ENCODE data around the gene LHFPL3. TPM values are rescaled to one million over a fixed set of nuclear protein-coding genes. Genes with fewer than 3 reads are reported as not detected.

LHFPL3 gene
- total and polyA plus RNA-seq, 2 of the 13 experiments (the other 11 are each of a cell fraction or from before 2014, with no cell fraction given) = not detected

DNA sequence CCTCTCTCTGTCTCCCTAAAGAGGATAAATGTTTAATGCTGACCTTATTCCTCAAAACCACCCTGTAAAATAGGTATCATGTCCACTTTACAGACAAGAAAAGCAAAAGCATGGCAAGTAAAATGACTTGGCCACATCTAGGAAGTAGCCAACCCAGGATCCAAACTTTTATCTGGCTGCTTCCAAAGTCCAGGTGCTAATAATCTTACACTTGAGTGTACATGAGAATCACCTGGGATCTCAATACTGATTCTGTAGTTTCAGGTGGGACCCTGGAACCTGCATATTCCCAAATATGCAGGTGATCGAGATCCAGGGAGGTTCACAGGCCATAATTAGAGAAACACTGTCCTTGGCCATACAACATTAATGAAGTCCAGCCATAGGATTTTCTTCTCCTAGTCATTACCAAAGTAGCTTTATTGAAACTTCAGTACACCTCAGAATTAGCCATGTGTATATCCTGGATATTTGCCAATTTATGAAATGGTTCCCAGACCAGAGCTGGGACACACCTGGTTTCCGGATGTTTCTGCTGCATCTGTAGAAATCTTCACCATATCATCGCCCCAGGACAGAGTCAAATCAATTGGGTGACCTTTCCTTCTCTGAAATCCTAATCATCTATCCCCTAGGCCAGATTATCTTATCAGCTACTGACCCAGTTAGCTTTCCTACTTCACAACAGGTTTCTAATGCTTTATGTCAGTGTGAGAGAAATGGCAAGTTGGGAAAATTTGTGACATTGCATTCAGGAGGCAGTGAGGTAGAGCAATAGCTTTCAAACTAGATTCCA, 566.5 kb downstream of the LHFPL3 start:
- in situ Hi-C loops (cut with HindIII; ENCODE audit: extremely low pct_ligation_motif_present, low pct_unique_long_range_greater_than_20kb) (no loop called here), intact Hi-C loops (cut with micrococcal nuclease; ENCODE audit: unreplicated experiment) (no loop called here)
- Histone ChIP-seq H3K4me2 (ENCODE audit: low read depth, low read length) (no peak overlapping the region), H3K9ac (ENCODE audit: insufficient read depth, low read depth, low read length) (no peak overlapping the region), H3K4me3 (replicated peaks in 1 of 3; ENCODE audit: insufficient read depth in 1 of 3, low read depth in 2 of 3, low read length in 3 of 3) (no peak overlapping the region), H3K27ac (ENCODE audit: extremely low read length, insufficient read depth, low read length) (no peak overlapping the region), H3K4me1 (ENCODE audit: insufficient read depth, low read length) (peaks cover 2% of the 10 kb centered on the region), H3K79me2 (ENCODE audit: insufficient read depth, low read length) (no peaks in the 10 kb centered on the region), H2AFZ (ENCODE audit: low read length) (no peak overlapping the region), H3K9me3 (ENCODE audit: low read length) (no peaks in the 10 kb centered on the region), H3K36me3 (replicated peaks in 1 of 2; ENCODE audit: control insufficient read depth in 1 of 2, insufficient read depth in 2 of 2, low read length in 2 of 2) (no peaks in the 10 kb centered on the region), H3K27me3 (ENCODE audit: control insufficient read depth in 1 of 2, insufficient read depth in 2 of 2, low read length in 2 of 2) (no peaks in the 10 kb centered on the region), H4K20me1 (ENCODE audit: insufficient read depth, low read length) (no peaks in the 10 kb centered on the region)
- WGBS (ENCODE audit: low lambda C conversion rate) = 24% methylated on average over 3 of the region's 3 CpGs
- FAIRE-seq = no peak
- ATAC-seq = no peak
- CTCF ChIA-PET (ENCODE audit: low intra/inter-chr PET ratio, low total read pairs) = no interaction called here
- DNase-seq (ENCODE audit: low spot score) = no peak
- BruUV-seq (replicated peaks) = no TSS peak
- POLR2A ChIA-PET = no interaction called here
- no peak for TF ChIP-seq HDAC6 (IDR thresholded peaks at IDR 0.05; ENCODE audit: low read depth, low read length)
- TF ChIP-seq, protein P1, sequence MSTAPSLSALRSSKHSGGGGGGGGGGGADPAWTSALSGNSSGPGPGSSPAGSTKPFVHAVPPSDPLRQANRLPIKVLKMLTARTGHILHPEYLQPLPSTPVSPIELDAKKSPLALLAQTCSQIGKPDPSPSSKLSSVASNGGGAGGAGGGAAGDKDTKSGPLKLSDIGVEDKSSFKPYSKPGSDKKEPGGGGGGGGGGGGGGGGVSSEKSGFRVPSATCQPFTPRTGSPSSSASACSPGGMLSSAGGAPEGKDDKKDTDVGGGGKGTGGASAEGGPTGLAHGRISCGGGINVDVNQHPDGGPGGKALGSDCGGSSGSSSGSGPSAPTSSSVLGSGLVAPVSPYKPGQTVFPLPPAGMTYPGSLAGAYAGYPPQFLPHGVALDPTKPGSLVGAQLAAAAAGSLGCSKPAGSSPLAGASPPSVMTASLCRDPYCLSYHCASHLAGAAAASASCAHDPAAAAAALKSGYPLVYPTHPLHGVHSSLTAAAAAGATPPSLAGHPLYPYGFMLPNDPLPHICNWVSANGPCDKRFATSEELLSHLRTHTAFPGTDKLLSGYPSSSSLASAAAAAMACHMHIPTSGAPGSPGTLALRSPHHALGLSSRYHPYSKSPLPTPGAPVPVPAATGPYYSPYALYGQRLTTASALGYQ (CRISPR knock-in tag; IDR thresholded peaks at IDR 0.05) = no peak
- no peak for TF ChIP-seq ZNF484 (CRISPR knock-in tag; IDR thresholded peaks at IDR 0.05; ENCODE audit: borderline replicate concordance, low read depth)
- TF ChIP-seq, protein P2, sequence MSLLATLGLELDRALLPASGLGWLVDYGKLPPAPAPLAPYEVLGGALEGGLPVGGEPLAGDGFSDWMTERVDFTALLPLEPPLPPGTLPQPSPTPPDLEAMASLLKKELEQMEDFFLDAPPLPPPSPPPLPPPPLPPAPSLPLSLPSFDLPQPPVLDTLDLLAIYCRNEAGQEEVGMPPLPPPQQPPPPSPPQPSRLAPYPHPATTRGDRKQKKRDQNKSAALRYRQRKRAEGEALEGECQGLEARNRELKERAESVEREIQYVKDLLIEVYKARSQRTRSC (CRISPR knock-in tag; IDR thresholded peaks at IDR 0.05; ENCODE audit: low read depth) = no peak
- TF ChIP-seq, protein P3, sequence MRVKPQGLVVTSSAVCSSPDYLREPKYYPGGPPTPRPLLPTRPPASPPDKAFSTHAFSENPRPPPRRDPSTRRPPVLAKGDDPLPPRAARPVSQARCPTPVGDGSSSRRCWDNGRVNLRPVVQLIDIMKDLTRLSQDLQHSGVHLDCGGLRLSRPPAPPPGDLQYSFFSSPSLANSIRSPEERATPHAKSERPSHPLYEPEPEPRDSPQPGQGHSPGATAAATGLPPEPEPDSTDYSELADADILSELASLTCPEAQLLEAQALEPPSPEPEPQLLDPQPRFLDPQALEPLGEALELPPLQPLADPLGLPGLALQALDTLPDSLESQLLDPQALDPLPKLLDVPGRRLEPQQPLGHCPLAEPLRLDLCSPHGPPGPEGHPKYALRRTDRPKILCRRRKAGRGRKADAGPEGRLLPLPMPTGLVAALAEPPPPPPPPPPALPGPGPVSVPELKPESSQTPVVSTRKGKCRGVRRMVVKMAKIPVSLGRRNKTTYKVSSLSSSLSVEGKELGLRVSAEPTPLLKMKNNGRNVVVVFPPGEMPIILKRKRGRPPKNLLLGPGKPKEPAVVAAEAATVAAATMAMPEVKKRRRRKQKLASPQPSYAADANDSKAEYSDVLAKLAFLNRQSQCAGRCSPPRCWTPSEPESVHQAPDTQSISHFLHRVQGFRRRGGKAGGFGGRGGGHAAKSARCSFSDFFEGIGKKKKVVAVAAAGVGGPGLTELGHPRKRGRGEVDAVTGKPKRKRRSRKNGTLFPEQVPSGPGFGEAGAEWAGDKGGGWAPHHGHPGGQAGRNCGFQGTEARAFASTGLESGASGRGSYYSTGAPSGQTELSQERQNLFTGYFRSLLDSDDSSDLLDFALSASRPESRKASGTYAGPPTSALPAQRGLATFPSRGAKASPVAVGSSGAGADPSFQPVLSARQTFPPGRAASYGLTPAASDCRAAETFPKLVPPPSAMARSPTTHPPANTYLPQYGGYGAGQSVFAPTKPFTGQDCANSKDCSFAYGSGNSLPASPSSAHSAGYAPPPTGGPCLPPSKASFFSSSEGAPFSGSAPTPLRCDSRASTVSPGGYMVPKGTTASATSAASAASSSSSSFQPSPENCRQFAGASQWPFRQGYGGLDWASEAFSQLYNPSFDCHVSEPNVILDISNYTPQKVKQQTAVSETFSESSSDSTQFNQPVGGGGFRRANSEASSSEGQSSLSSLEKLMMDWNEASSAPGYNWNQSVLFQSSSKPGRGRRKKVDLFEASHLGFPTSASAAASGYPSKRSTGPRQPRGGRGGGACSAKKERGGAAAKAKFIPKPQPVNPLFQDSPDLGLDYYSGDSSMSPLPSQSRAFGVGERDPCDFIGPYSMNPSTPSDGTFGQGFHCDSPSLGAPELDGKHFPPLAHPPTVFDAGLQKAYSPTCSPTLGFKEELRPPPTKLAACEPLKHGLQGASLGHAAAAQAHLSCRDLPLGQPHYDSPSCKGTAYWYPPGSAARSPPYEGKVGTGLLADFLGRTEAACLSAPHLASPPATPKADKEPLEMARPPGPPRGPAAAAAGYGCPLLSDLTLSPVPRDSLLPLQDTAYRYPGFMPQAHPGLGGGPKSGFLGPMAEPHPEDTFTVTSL (CRISPR knock-in tag; IDR thresholded peaks at IDR 0.05; ENCODE audit: borderline replicate concordance) = no peak
- no peak for TF ChIP-seq HOXA9 (CRISPR knock-in tag; IDR thresholded peaks at IDR 0.05; ENCODE audit: borderline replicate concordance)
- TF ChIP-seq, protein P4, sequence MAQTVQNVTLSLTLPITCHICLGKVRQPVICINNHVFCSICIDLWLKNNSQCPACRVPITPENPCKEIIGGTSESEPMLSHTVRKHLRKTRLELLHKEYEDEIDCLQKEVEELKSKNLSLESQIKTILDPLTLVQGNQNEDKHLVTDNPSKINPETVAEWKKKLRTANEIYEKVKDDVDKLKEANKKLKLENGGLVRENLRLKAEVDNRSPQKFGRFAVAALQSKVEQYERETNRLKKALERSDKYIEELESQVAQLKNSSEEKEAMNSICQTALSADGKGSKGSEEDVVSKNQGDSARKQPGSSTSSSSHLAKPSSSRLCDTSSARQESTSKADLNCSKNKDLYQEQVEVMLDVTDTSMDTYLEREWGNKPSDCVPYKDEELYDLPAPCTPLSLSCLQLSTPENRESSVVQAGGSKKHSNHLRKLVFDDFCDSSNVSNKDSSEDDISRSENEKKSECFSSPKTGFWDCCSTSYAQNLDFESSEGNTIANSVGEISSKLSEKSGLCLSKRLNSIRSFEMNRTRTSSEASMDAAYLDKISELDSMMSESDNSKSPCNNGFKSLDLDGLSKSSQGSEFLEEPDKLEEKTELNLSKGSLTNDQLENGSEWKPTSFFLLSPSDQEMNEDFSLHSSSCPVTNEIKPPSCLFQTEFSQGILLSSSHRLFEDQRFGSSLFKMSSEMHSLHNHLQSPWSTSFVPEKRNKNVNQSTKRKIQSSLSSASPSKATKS (CRISPR knock-in tag; IDR thresholded peaks at IDR 0.05) = no peak
- TF ChIP-seq ISL2 (CRISPR knock-in tag; IDR thresholded peaks at IDR 0.05) = no peak
- TF ChIP-seq WIZ (CRISPR knock-in tag; IDR thresholded peaks at IDR 0.05) = no peak
- no peak for TF ChIP-seq SRSF1 (optimal IDR thresholded peaks at IDR 0.05; ENCODE audit: low read depth, low read length)
- TF ChIP-seq, protein P5, sequence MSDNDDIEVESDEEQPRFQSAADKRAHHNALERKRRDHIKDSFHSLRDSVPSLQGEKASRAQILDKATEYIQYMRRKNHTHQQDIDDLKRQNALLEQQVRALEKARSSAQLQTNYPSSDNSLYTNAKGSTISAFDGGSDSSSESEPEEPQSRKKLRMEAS (IDR thresholded peaks at IDR 0.05) = no peak
- no peak for TF ChIP-seq ESRRA (CRISPR knock-in tag; IDR thresholded peaks at IDR 0.05; ENCODE audit: low read depth)
- no peak for TF ChIP-seq ZNF317 (CRISPR knock-in tag; IDR thresholded peaks at IDR 0.05)
